Activated CD4-positive, CD25-positive, alpha-beta regulatory T cell treated with anti-CD3 and anti-CD28 coated beads, Interleukin-2, amount 50 U/mL, for 16 hours (primary cell): Measurements from ENCODE around the gene VAPB.

ENCODE experiments used
- DNase-seq: peaks from one replicate; pipeline ENCODE4 v3.0.0-alpha.2; 2020; ENCODE audit warnings: low read depth, low spot score

Gene VAPB

DNA sequence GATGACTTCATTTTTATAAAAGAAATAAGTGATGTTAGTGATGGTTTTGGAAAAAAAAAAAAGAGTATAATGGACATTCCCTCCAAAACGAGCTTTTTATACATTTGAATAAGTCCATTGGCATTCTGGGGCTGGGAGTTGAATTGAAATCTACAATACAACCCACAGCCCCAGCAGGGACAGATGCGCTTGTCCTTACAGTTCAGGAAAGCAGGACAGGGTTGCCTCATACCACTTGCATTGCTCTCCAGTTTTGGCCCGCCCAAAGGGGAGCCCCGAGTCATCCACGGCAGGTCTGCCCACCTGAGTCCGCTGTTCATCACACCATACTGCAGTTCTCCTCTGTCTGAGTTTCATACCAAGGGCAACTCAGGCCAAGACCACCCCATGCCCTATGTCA is 46.2 kb downstream of the VAPB start:
- no peak for DNase-seq

DNA sequence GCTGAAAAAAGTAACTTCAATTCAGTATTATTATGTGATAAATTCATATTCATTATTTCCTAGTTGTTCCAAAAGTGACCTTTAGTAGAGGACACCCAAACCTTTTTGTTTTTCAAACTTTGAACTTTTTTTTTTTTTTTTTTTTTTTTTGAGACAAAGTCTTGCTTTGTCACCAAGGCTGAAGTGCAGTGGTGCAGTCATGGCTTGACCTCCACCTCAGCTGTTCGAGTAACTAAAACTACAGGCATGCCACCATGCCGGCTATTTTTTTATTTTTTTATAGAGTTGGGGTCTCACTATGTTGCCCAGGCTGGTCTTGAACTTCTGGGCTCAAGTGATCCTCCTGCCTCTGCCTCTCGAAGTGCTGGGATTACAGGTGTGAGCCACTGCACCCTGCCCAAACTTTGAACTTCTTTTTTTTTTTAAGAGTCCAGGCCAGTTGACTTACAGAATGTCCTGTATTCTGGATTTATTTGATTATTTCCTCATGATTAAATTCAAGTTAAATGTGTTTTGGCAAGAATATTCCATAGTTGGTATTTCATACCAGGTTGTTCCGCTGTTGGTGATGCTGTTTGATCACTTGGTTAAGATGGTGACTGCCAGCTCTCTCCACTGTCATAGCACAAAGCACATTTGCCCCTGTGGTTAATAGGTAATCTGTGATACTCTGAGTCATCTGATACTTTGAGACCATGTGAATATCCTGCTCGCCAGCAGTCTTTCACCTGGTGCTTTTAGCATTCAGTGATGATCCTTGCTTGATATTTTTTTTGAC is 48.0 kb downstream of the VAPB start:
- no peak for DNase-seq

DNA sequence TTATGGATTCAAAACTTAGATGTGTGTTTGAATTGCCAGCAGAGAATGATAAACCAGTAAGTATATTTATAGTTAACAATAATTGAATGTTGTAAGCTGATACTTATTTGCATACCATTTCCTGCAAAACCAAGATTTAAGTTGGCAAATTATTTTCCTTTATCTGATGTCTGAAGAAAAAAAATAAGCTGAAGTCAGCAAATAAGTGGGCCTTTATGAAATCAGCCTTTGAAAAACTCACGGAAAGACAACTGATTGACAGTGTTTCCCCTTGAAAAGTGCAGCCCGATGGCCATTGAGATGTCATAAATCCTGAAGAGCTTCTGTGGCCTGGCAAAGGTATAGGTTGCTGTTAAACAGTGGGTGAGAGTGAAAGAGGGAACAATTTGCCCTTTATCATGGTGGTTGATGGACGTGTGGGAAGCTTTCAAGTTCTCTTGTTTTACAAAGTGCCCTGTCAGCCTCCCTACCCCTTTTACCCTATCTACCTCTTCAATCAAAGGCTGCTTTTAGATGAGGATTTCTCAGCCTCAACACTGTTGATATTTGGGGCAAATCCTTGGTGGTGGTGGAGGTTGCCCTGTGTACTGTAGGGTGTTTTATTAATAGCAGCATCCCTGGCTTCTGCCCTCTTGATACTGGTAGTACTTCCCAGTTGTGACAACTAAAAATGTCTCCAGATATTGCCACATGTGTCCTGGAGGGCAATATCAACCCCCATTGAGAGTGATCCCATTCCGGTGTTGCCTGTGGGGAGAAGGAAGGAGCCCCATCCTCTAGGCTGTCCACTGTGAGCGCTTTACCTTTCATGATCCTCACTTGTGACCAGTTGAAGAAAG is 50.2 kb downstream of the VAPB start:
- no peak for DNase-seq

DNA sequence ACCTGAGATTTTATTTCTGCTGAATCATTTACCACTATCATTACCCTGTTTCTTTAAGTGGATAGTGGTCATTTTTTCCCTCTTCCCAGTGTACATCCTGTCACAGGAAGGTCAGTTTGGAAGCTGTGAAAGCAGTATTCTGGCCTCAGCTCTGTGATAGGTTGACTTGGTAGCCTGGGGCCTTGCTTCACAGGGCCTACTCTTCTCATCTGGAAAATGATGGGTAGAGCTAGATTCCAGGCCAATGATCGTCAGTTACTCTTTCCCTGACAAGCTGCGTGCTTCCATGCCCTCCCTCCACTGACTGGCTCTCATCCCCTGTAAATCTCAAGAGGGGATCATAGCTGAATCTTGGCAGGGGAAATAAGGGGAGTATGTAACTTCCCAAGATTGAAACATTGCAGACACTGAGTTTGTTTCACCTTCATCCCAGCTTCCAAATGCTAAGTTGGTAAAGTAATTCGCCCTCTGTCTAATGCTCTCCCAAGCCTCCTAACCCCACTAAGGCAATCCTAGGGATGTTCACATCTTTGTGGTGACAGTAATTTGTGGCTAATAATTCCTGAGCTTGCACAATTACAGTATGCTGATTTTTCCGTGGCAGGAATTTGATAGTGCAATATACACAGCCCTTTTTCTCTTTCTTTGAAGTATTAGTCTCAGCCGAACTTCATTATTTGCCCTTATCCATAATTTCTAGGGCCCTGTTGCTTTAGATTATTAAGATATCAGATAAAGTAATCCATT is 51.2 kb downstream of the VAPB start:
- no peak for DNase-seq

DNA sequence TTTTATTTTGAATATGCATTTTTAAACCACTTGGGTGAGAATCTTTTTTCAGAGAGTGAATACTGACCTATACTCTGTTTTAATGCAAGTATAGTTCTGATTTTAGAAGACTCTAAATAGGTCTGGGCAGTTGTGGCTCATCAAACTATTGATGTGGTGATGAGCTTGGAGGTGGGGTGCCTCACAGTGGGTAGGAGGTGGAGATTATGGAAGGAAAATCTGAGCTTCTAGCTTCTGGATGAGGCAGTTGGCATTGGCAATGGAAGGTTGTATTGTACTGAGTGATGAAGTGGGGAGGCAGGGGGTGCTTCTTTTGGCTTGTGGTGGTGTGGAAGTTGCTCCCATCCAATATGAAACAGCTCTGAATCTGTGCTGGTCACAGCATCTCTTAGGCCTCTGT is 52.7 kb downstream of the VAPB start:
- DNase-seq: no peak

DNA sequence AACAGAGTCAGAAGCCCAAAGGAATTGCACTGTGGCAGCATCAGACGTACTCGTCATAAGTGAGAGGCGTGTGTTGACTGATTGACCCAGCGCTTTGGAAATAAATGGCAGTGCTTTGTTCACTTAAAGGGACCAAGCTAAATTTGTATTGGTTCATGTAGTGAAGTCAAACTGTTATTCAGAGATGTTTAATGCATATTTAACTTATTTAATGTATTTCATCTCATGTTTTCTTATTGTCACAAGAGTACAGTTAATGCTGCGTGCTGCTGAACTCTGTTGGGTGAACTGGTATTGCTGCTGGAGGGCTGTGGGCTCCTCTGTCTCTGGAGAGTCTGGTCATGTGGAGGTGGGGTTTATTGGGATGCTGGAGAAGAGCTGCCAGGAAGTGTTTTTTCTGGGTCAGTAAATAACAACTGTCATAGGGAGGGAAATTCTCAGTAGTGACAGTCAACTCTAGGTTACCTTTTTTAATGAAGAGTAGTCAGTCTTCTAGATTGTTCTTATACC is 55.8 kb downstream of the VAPB start:
- DNase-seq: no peak

DNA sequence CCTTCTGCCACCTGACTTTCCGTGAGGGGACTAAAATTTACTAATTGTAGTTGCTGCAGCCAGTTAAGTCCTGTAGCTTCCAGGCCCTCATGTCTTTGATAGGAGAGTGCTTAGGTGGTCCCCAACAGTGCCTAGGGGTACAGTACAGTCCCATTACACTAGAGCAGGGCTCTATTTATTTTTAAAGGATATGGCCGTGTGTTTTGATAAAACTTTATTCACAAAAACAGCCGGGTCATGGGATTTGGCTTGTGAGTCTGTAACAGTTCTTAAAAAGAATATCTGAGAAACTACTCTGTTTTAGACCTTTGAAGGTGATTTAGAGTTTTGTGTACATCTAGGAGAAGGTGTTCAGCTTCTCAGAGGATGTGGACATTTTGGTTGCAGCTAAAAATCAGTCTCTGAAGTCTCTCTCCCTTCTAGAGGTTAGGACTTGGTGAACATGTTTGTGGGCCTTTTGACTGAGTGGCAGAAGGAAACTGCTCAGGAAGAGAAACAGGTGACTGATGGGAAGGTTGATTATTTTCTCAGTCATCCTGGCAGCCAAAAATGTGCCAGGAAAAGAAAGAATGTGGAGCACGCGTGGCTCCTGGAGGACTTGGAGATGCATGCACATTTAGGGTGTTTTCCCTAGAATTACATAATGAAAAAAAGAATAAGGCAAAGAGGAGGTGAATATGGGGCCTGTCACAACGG is 57.4 kb downstream of the VAPB start:
- DNase-seq: no peak

DNA sequence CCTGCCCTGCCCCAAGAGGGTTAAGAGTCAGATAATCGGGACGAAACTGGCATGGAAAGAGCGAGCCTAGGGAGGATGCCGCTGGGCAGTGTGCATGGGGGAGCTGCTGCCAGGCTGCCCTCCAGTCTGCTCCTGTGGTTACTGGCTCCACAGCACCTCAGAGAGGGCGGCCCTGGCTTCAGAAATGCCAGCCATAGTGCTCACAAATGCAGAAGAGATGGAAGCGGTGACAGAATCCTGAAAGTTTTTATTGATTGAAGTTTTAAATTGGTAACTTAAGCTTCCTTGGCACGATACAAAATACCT is 57.9 kb downstream of the VAPB start:
- DNase-seq: no peak

DNA sequence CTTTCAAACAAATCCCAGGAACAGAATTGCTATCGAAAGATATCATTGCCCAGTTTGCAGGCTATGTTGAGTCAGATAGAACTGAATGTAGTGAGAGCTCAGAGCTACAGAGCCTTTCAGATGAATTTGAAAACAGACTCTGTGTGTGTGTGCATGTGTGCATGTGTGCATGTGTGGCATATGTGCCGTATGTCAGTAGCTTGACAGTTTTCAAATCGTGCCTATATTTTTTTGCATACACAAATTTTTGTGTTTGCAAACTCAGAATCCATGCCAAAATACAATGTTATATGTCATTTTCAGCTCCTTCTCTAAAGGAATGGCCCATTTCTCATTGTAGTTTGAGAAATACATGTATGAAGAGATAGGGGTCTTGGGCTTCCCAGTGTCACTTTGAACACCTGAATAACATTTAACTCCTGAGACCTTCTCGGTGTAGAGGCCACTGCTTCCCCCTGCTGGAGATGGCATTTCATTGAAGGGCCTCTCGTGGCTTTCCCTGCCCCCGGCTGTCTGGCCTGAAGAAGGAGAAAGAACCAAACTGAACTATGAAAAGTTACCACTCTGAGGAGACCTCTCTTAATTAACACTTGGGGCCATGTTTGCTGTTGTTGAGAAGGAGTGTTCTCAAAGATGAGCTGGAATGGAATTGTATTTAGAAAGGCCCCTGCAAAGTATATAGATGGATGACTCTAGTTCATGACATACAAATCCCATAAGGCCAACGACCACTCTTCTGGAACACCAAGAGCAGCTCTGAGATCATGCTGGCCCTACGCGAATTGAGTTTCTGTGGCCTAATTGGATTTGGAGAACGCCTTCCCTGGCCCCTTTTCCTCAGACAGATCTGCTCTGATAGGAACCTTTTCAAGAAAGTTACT is 58.7 kb downstream of the VAPB start:
- peak; percentile 21 for DNase-seq

DNA sequence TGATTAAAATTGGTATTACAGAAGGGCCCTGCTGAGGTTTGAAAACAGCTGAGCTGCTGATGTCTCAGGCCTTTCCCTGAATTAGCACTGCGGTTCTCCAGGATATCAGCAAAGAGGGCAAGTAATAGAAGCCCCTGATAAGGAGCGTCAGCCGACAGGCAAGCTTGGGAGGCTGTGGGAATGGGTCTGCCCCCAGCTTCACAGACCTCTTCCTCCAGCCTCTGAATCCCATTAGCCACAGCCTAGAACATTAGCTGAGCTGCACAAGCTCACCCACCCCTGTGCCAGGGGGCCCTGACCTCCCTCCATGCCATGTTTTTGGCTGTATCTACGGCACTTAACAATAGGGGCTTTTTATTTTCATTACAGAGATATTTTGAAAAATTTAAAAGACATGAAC is 59.9 kb downstream of the VAPB start:
- no peak for DNase-seq

DNA sequence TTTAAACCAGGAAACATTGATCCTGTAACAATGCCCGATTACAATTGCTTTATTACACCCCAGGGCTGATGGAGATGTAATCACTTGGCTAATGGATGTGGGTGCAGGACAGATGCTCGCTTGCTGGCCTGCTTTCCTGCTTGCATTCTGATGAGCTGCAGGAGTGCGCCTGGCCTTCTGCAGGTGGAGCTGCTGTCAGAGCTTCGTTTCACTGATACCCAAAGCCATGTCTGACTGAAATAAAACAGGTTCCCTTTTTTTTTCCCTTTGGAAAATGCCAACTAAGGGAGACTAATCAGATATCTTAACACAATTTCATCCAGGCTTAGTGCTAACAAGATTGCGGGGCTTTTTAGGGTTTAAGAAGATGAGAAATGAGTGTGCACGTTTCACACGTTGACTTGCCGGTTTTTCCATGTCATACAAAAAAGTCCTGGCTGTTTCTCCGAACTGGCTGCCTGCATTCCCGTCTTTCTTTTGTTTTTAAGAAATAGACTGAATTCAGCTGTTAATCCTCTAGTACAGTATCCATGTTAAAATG is 60.7 kb downstream of the VAPB start:
- DNase-seq: no peak

DNA sequence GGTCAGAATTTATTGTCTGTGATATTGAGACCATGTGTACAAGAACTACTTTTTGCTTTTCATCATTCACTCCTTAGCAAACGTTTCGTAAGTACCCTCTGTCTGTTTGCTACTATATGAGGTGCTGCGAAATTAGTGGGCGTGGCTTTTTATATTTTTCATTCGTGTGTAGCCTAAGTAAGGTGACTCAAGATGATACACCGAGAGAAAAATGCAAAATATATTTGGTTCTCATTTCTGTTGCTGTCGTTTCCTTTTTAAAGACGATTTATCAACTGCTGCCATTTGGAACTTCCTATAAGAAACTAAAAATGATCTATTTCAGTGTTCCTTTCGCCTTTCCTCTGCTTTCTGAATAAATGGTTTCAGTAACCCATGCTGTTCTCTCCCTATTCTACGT is 61.2 kb downstream of the VAPB start:
- DNase-seq: no peak

DNA sequence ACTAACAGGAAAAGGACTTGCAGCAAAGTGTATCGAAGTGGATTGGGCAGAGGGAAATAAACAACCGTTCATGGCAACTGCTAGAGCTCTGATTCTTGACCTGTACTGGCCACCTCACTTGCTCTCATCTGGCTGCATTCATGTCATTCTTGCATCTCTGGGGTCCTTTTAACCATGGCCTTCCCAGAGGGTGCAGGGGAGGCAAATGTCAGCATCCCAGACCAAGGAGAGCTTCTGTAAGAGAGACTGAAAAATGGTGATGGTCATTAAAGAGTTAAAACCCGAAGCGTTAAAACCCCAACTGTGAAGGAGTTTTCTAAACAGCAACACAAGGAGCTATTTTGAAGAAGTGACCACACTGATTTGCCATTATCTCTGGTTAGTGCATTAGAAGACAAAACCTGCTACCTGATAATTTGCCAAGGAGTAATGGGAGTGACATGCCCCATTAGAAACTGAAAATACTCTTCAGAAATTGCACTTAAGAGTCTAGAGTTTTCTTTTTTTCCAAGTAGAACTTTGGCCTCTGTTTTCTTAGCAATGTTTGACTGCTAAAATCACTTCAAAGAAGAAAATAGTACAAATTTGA is 63.7 kb downstream of the VAPB start:
- no peak for DNase-seq

DNA sequence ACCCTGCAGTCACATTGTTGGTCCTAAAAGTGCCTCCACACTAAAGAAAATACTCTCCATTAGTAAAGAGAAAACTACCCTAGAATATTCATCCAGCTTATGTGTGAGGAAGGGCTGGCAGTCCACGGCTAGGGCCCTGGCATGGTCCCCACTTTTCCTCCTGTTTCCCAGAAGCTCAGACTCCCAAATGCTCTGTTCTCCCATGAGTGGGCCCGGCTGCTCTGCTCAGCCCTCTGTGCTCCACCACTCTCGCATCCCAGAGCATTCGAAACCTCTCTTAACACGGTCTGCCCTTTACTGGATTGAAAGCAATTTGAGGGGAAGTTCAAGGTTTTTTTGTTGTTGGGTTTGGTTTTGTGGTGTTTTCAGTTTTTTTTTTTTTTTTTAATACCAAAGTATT is 64.4 kb downstream of the VAPB start:
- DNase-seq: no peak

DNA sequence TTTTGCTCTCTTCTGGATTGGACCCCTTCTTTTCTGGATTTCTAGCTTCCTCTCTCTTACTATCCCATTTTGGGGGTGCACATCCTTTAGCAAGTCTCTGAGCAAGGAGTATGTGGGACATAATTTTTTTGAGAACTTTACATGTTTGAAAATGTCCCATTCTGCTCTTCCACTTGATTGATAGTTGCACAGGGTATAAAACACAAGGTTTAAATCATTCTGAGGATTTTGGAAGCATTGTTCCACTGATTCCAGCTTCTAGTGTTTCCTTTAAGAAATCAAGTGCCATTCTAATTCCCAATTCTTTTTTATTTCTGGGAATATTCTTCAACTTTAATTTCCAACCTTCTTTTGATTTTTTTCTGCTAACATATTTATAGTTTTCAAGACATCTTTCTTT is 65.4 kb downstream of the VAPB start:
- DNase-seq: no peak

DNA sequence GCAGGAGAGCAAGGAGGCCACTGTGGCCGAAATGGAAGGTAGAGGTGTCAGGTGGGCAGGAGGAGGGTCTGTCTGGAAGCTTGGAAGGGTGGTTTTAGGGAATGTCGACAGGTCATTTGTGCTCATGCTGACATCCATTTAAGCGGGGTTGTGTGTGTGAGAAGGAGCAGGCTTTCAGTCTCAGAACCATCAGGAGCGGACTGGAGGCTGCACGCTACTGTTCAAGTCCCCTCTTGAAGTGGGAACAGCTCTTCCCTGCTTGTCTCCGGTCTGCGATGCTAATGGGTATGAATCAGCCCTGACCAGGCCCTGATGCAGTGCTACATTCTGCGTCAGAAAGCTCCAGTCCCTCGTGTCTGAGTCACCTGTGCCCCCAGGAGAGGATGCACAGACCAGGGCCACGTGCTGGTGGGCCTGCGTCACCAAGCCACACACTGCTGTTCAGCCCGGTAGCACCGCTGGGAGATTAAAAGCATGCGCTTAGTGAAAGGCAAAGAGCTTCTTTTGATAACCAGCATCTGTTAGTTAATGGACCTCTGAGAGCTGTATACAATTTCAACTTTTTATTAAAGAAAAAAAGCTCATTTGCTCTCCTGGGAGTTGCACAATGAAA is 68.2 kb downstream of the VAPB start:
- DNase-seq: no peak

DNA sequence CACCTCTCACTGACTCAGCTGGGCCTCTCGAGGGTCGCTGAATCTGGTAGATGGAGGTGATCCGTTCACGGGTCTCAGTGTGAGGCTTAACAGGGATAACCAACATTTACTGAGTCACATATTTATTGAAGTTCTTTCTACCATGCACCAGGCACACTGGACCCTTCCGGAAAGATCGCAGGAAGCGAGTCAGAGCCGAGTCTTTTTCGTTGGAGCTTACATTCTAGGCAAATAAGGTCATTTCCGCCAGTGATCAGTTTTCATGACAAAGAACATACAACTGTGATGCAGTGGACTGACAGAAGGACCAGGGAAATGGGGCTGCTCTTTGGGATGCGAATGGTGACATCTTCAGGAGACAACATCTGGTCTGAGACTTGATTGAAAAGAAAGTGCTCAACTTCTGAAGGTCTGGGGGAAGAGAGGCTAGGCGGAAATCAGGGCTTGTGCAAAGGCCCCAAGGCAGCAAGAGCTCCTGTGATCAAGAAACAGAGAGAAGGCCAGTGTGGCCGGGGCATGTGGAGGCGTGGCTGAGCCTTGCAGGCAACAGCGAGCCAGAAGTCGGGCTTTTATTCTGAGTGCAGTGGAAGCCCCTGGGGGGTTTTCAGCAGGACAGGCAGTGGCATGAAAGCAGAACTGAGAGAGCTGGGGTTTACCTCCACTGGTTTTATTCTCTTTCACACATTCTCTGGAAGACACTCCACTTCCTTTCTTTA is 69.5 kb downstream of the VAPB start:
- no peak for DNase-seq

DNA sequence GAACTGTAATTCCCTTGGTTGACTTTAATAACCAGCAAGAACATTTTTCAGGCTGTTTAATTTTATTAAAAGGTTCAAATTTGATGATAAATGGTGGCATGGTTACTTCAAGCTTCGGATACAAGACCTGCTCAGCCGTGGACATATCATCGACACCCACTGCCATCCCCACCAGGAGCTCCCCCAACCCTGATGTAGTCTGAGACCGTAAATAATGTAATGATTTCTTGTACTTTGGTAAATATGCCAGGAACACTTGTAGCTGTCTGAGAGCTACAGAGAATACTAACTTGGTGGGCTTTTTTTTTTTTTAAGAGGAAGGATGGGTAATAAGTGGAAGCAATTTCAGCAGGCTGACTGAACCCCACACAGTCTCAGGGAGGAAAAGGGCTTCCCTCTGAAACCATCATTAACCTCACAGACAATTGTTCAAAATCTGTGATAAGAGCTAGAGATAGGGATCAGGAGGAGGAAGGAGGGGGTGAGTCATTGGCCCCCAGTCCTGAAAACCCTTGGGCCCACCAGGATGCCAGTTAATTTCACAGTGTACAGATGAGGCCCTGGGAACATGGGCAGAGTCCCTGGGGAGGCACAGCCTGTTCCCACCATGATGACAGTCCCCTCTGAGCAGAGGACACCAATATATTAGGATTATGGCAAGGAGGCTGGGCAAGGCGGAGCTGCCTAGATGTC is 70.2 kb downstream of the VAPB start:
- no peak for DNase-seq
